Lower leg skin (tissue), 3 donors: ENCODE results near the gene ANKS1A.
"Not testable (repeated sequence)": the region's sequence is repeated elsewhere in the genome, so short reads cannot be mapped to it uniquely, and the experiment has no call there.

ENCODE experiments used
- POLR2A ChIP-seq, 2 donors: fragments of 450-650 bp; IDR thresholded peaks; one replicate each; pipeline ENCODE4 v1.6.1; 2016 to 2017; ENCODE audit warnings: antibody characterized with exemption in 2 of 2, mild to moderate bottlenecking in 1 of 2, moderate library complexity in 1 of 2
- TF ChIP-seq, protein P1 (sequence below), 3 donors: fragments of 450-650 bp; IDR thresholded peaks; one replicate each; pipeline ENCODE4 v1.5.1; 2016; ENCODE audit warnings: antibody characterized with exemption in 3 of 3, mild to moderate bottlenecking in 3 of 3, moderate library complexity in 2 of 3

- TF ChIP-seq, protein P1, sequence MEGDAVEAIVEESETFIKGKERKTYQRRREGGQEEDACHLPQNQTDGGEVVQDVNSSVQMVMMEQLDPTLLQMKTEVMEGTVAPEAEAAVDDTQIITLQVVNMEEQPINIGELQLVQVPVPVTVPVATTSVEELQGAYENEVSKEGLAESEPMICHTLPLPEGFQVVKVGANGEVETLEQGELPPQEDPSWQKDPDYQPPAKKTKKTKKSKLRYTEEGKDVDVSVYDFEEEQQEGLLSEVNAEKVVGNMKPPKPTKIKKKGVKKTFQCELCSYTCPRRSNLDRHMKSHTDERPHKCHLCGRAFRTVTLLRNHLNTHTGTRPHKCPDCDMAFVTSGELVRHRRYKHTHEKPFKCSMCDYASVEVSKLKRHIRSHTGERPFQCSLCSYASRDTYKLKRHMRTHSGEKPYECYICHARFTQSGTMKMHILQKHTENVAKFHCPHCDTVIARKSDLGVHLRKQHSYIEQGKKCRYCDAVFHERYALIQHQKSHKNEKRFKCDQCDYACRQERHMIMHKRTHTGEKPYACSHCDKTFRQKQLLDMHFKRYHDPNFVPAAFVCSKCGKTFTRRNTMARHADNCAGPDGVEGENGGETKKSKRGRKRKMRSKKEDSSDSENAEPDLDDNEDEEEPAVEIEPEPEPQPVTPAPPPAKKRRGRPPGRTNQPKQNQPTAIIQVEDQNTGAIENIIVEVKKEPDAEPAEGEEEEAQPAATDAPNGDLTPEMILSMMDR (IDR thresholded peaks at IDR 0.05) = not testable (repeated sequence)
- not testable (repeated sequence) for TF ChIP-seq POLR2A (IDR thresholded peaks at IDR 0.05)
Observed at GRCh38 chr6:35003886-35004530, 115.0 kb downstream of the ANKS1A start.
